Amniotic epithelial cell (primary cell): ENCODE data around the gene ADRB2.

ENCODE experiments used
- DNase-seq: peaks from one replicate; pipeline ENCODE4 v3.0.0-alpha.2; 2010; ENCODE audit warnings: low read depth

Gene ADRB2

DNA sequence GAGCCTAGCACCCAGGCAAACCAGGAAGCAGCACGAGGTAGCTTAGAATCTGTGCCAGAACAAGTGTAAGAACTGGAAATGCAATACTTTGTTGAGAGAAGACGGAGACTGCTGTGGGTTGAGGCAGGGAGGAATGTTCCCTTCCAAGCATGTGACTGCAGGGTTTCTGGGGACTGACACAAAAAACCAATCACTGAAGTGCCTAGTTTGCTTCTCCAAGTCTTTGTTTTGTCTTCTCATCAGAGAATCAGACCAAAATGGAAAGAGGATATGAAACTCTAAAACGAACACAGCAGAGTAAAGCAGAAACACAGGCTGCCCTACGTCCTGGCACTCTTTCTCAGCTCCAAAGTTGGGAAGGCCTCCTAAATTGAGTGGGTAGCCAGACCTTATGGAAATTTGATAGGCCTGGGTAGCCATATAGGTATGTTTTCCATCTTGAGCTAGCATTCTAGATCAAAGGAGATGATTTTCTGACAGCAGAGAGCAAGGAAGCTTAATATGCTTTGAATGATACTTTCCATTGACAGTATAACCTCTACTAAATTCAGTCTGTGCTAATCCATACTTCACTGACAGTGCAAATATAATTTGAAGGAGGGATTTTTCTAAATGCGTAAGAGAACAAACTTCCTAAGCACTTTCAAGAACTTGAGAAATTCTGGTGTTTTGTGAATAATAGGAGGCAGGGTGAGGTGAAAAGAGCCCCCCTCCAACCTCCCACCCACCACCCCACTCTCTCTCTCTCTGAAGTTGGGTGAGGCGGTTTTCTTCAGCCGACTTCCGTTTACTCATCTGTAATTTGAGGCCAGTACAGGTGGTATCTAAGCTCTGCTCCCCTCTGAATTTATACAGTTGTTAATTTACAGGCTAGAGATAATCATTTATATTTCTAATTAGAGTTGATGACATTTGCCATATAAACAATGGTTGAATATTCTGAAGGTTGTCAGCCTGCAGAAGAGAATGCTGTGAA, 5.5 kb downstream of the ADRB2 start:
- DNase-seq: no peak

DNA sequence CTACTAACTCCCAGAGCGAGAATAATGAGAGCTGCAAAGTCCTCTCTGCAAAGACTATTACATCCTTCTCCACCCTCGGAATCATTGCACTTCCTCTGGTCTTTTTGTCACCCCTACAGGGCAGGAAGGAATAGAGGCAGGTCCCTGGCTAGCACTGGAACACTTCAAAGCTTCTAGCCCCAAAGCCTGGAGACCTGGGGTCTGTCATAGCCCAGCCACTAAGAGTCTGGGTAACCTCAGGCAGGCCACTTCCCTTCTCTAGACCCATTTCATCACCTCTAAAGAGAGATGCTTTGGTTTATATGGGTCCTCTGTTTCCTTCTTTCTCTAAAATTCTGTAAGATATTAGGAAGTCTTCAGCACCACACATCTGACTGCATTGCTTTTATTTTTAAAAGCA, 6.7 kb downstream of the ADRB2 start:
- no peak for DNase-seq

DNA sequence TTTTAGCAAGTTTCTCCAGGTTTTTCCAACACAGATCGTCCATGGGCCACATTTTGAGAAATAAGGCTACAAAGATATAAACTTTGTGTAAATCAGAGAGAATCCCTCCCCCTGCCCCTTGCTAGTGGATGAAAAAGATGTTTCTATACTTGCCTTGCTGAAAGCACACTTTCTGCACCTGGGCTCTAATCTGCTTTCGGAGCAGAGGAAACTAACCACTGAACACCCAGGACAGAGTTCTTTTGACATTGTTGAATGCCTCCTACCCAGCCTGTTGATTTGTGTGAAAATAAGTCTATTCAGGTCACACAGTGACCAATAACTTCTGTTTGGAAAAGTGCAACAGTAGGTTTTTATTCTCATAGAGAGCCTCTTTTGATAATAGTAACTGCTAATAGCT, 7.5 kb downstream of the ADRB2 start:
- DNase-seq: no peak

DNA sequence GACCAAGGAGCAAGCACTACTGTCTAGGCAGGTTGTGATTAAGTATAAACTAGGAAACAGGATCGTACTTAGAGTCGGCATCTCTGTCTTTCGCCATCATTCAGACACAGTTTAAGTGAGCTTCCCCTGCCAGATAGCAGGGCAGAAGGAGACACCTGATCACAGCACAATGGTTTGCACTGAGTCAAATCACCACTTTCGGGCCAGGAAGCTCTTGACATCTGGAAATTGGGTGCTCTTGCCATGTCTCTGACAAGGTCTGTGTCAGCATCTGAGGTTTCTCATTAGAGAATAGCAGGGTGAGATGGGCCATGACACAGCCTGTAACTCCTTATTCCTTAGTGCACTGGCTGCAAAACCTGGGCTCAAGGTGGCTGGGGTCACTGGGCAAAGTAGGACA, 8.3 kb downstream of the ADRB2 start:
- DNase-seq: no peak

DNA sequence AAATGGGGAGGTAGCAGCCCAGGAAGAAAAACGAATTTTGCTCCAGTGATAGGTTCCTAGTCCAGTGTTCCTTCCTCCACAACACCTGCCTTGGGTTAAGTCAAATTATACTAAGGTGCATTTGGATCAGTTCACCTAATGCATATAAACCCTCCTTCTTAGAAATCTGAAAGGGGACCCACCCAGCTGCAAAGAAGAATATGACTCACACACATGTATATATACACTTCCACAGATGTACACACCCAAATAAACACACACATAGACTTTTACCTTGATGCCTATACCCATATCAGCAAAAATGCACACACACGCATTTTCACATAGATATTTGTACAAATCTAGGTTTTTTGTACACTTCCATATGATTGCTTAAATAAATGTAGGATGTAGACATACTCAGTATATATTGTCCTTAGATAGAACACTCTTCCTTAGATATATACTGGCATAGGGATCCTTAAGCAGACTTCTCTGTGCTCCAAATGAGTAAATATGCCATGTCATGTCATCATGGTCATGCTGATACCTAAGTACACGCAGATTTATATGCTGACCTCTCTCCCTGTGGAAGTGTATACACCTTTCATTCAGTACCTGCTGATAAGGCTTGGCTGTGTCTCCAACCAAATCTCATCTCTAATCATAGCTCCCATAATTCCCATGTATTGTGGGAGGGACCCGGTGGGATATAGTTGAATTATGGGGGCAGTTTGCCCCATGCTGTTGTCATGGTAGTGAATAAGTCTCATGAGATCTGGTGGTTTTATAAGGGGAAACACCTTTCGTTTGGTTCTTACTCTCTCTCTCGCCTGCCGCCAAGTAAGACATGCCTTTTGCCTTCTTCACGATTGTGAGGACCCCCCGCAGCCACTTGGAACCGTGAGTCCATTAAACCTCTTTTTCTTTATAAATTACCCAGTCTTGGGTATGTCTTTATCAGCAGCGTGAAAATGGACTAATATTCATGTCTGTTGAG, 10.2 kb downstream of the ADRB2 start:
- DNase-seq: no peak

DNA sequence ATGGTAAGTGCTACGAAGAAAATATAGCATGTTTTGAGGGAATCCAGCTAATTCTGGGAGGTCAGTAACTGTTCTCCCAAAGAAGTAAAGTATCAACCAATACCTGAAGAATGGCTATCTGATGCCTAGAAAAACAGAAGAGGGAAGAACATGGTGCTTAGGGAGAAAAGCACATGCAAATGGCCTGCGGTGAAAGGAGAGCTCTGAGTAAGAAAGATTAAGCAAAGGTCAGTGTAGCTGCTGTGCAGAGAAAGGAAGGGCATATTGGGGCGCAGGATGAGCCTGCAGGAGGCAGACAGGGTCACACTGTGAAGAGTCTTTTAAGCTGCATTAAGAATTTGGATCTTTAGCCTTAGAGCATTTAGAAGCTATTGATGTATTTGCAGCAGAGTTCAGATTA, 11.0 kb downstream of the ADRB2 start:
- no peak for DNase-seq

DNA sequence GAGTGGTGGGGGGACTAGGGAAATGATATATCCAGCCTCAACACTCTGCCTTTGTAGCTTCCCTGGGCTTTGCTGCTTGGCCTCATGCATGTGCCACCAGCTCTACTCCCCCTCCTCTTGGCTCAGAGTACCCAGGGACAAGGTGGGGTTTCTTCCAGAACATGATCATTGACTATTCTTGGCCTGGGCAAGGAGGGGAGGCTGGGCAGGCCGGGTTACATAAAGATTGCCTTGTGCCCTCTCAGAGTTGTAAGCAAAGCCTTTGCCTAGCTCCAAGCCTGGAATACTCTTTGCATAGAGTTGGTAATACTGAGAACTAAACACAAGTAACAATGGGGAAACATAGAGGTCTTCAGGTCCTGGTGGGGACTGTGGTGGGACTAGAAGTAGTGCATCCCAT, 11.9 kb downstream of the ADRB2 start:
- no peak for DNase-seq

DNA sequence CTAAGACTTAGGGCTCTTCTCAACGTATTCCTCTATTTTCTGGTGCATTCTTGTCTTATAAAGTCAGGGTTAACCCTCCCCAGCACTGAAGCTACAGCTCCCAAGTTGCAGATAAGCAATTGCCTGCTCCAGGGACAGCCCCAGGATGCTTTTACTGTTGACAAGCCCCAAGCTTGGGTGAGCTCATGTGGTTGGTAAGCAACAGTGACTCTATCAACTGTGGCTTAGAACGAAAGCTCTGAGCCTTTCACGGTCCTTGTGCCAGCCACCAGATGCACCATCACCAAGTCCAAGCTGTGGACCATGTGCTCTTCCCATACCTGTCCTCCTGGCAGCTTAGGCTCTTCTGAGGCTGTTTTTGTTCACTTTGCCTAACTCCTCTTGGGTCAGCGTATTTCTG, 13.5 kb downstream of the ADRB2 start:
- no peak for DNase-seq

DNA sequence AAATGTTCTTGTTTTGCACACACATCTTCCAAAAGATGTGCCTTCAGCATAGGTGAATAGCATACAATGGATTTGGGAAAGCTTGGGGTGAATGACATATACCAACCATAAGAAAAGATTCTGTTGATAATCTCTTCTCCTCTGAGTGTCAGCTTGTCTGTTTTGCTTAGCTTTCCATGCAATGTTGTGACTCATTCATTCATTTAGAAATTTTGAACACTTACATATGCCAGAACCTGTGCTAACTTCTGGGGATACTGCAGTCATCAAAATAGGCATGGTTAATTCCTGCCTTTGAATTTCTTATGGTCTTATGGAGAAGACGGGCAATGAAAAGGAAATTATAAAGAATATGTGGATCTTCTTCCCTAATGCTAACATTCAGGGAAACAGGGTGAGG, 14.1 kb downstream of the ADRB2 start:
- DNase-seq: peak; percentile 8

DNA sequence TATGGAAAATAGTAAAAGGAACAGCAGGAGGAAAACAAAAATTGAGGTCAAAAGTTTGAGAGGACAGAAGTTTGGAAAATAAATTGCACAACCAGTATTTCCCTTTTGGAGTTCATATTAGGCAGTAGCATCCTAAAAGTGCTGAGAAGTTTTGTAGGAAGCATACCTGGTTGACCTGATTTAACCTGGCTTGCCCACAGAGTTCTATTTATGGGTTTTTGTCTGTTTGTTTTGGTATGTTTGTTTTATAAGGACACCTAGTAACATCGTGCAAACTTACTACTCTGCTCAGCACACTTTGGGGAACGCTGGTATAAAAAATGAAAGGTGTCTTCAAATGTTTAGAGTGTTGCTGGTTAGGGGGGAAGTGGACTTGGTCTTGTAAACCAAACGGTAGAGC, 15.1 kb downstream of the ADRB2 start:
- no peak for DNase-seq

DNA sequence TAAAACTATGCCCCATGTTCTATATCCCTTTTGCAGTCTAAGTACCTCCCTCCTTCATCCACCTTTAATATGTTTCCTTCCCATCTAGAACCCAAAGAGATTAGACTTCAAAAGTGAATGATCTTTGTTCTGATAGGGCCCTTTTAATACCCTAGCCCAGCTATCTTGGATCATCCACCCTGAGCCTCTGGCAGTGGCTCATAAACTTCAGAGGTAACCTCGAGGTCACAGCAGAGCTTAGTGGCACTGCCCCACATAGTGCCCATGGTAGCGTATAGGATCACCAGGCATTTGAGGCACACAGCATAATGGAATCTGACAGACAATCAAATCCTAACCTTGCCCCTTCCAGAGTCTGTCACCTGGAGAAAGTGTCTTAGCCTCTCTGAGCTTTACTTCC, 15.8 kb downstream of the ADRB2 start:
- DNase-seq: no peak

DNA sequence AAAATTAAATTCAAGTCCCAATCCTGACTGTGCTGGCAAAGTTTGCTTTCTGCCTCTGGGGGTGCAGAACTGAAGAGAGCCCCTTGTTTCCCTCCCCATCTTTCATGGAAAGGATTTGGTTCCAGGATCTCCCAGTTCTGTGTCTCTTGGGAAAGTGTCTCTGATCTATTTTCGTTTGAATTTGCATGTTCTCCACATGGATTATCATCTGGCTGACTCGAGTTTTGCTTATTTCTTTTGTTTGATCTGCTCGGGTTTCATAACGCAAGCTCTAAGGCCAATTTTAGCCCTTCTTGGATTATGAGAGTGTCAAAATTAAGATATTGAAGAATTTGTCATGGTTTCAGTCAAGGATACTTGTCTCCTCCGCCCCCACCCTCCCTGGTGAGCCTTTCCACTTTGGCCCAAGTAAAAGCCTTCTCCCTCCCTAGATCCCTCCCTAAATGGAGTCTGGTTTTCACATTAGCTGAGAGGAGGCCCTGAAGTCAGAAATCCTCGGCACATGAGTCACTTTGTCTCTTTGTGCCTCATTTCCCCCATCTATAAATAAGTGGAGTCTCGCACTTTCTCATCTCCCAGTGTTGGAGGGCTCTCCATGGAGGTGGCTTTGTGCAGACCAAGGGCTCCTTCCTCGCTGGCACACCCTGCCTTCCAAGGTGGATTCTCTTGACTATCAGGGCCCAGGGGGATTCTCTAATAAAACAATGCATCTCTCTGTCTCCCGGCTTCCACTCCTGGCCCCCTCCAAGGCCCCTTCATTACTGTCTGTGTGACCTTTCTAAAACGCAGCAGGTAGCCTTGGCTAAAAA, 17.3 kb downstream of the ADRB2 start:
- peak; percentile 10 for DNase-seq

DNA sequence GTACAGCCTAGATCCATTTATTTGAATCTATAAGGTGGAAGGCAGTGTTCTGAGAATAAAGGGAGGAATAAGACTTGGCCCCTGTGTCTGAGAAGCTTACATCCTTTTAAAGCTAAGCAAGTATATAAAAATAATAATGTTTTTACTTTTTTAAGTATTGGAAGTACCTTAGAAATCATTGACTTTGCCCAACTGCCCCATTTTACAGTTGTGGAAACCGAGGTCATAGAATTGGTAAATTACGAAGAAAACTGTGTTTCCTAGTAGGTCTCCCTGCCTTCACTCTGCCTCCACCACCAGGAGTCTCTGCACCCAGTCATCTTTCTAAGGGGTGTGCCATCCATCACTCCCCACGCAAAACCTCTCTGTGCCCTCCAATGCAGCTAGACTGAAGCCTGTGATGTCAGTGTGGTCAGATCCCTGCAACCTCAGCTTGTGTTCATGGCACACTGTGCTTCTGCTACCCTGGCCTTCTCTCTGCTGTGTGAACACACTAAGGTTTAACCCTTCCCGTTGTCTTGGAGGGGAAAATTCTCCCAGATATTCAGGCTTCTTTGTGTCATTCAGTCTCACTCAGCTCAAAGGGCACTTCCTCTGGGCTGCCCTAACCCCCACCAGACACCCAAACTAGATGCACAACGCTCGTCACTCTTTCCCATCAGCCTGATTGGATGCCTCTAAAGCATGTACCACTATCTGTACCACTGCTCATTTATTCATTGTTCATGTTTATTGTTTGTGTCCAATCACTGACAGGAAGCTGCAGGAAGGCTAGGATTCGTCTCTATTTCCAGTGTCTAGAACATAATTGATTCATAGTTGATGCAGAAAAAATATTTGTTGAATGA, 18.2 kb downstream of the ADRB2 start:
- DNase-seq: peak; percentile 26

DNA sequence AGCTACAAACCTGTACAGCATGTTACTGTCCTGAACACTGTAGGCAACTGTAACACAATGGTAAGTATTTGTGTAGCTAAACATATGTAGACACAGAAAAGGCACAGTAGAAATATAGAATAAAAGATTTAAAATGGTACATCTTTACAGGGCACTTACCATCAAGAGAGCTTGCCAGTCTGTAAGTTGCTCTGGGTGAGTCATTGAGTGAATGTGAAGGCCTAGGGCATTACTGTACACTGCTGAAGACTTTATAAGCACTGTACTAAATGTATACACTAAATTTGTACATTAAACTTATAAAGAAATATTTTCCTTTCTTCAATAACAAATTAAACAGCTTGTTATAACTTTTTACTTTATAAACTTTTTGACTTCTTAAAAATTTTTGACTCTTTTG, 20.5 kb downstream of the ADRB2 start:
- peak; percentile 2 for DNase-seq

DNA sequence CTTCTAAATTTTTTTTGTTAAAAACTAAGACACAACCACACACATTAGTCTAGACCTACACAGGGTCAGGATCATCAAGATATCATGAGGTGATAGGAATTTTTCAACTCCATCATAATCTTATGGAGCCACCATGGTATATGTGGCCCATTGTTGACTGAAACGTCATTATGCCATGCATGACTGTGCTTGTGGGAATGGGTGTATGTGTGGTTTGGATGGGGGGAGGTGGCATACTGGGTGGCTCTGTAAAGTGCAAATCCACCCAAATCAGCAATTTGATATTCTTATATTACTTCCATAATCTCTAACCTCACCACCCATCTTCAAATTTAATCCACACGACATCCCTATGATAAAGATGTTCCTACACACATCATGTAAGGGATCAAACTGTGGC, 21.0 kb downstream of the ADRB2 start:
- DNase-seq: no peak

DNA sequence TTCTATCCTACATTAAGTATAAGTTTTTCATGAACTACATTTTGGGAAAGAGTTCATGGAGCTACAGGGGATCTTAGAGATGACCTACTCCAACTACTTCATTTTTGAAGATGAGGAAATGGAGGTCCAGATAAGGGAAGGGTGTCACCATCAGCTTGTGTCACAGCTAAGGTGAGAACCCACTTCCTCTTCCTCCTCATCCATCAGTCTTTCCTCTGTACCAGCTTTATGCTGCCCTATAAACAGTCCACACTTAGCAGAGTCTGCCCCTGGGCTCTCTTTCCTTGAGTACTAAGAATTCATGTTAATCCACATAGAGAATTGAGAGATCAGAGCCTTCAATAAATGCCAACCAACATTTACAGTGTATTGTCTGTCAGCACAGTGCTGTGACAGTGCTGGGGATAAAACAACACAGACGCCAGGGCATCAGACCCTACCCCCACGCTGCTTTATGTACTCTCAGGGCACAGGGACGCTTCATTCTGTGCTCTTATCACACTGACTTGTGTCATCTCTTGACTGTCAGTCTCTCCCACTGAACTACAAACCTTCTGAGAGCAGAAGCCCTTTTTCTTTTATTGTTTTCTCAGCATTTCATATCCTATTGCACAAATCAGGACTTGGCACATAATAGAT, 22.1 kb downstream of the ADRB2 start:
- DNase-seq: no peak

DNA sequence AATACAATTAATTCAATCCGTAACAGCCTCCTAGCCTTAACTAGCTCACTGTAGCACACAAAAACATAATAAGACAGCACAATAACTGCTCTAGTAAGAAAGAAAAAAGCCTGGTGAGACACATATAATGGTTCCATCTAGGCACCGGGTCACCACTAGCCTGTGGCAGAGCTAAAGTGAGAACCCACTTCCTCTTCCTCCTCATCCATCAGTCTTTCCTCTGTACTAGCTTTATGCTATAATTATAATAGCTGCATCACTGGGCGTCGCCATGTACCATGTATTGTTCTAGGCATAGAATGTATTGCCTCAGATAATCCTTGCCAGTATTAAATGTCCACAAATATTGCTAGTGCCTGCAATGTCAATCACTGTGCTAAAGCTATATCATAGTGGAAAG, 23.1 kb downstream of the ADRB2 start:
- DNase-seq: no peak

DNA sequence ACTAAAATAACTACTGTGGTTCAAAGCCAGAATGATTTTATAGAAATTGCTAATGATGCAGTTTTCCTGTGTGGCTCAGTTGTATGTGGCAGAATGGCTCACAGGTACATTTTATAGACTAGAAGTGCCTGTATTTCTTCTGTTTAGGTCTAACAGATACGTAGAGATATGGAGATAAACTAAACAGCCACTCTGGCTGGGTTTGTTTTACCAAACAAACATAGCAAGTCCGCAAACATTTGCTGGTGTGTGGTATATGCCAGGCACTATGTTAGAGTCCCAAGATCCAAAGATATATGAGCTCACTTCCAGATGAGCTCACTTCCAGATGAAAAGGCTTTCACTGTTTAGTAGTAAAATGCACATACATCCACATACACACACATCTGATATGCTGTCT, 24.4 kb downstream of the ADRB2 start:
- no peak for DNase-seq

DNA sequence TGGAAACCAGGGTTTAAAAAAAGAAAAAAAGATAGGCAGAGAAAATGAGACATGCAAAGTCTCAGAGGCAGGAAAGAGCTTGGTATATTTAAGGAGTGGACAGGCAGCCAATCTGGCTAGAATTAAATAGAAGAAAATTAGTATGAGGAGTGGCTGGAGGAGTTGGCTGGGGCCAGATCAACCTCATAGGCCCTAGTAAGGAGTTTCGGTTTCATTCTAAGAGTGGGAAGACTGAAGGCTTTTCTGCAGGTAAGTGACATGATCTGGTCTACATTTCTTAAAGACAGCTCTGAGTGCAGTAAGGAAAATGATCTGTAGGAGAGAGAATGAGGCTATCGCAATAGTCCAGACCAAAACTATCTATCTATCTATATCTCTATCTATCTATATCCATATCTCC, 27.5 kb downstream of the ADRB2 start:
- no peak for DNase-seq

DNA sequence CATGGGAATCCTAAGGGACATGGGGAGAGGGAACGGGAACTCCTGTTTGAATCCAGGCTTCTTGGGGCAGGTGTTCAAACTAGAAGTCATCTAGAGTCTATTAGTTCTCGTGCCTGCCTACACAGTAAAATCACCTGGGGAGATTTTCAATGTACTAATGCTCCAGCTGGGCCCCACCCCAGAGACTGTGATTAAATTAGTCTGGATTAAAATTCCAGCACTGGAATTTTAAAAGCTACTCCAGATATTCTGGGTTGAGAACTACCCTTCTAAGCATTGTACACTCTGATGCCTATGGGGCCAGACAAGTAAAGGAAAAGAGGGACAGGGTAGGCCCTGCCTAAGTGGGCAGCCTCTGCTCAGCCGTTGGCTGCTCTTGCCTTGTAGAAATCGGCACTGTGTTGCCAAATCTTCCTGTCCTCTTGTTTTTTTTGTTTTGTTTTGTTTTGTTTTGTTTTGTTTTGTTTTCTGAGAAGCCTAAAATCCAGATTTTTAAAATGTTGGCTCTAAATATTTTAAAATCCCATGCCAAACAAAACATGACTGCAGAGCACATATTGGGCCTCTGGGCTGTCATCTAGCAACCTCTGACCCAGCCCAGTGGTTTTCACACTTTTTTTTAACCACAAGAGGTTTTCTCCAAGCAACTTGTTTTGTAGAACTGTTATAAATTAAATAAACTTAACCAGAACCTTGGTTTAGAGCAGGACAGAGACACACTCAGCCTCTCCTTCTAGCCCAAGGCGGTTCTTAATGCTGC, 29.0 kb downstream of the ADRB2 start:
- DNase-seq: no peak
